ENCODE measurements around the gene TMEM178A.
A peak's percentile ranks its signal among the peaks of the same experiment; 100 is the strongest.
"Not testable (repeated sequence)": the region's sequence is repeated elsewhere in the genome, so short reads cannot be mapped to it uniquely, and the experiment has no call there.

TMEM178A gene

GRCh38 chr2:39718483-39718882 lies 52.8 kb downstream of the TMEM178A start:
- DNase-seq, result no peak

- DNase-seq, result no peak
These were observed 53.6 kb downstream of the TMEM178A start for GRCh38 chr2:39719317-39719716.

GRCh38 chr2:39720970-39721369 lies 55.3 kb downstream of the TMEM178A start:
- DNase-seq, result no peak

- DNase-seq, result no peak
These were observed 57.8 kb downstream of the TMEM178A start for GRCh38 chr2:39723497-39723896.

GRCh38 chr2:39723946-39724827 lies 58.5 kb downstream of the TMEM178A start:
- no peak for DNase-seq

- DNase-seq, result no peak
These were observed 59.1 kb downstream of the TMEM178A start for GRCh38 chr2:39724828-39725144.

GRCh38 chr2:39725401-39725800 lies 59.7 kb downstream of the TMEM178A start:
- DNase-seq, result no peak

- not testable (repeated sequence) for DNase-seq
These were observed 62.4 kb downstream of the TMEM178A start for GRCh38 chr2:39728085-39728484.

GRCh38 chr2:39728941-39729351 lies 63.2 kb downstream of the TMEM178A start:
- peak; percentile 37 for DNase-seq

- no peak for DNase-seq
These were observed 64.6 kb downstream of the TMEM178A start for GRCh38 chr2:39730276-39730675.

GRCh38 chr2:39730685-39731302 lies 65.1 kb downstream of the TMEM178A start:
- peak; percentile 35 for DNase-seq

- no peak for DNase-seq
These were observed 65.8 kb downstream of the TMEM178A start for GRCh38 chr2:39731546-39731945.

- no peak for DNase-seq
These were observed 66.8 kb downstream of the TMEM178A start for GRCh38 chr2:39732482-39732881.

- DNase-seq, result no peak
These were observed 67.5 kb downstream of the TMEM178A start for GRCh38 chr2:39733070-39733674.

GRCh38 chr2:39734445-39734844 lies 68.7 kb downstream of the TMEM178A start:
- no peak for DNase-seq

- no peak for DNase-seq
These were observed 69.9 kb downstream of the TMEM178A start for GRCh38 chr2:39735648-39736047.

- no peak for DNase-seq
These were observed 70.9 kb downstream of the TMEM178A start for GRCh38 chr2:39736640-39737039.

- DNase-seq, result no peak
These were observed 71.9 kb downstream of the TMEM178A start for GRCh38 chr2:39737661-39738060.

- DNase-seq, result no peak
These were observed 73.2 kb downstream of the TMEM178A start for GRCh38 chr2:39738936-39739335.

- DNase-seq, result no peak
These were observed 73.7 kb downstream of the TMEM178A start for GRCh38 chr2:39739386-39739785.

GRCh38 chr2:39741871-39742270 lies 76.2 kb downstream of the TMEM178A start:
- no peak for DNase-seq

GRCh38 chr2:39743269-39743776 lies 77.6 kb downstream of the TMEM178A start:
- no peak for DNase-seq

GRCh38 chr2:39755466-39755865 lies 89.7 kb downstream of the TMEM178A start:
- DNase-seq, result no peak

- DNase-seq, result no peak
These were observed 91.4 kb downstream of the TMEM178A start for GRCh38 chr2:39757156-39757555.
